ENCODE results near the gene SLC12A7. TPM values are rescaled to one million over a fixed set of nuclear protein-coding genes. Genes with fewer than 3 reads are reported as not detected.

The SLC12A7 gene
- total RNA-seq, 6 experiments from 2014 or later: 0.07 to 0.09 (median 0.09) TPM; not detected in 3

DNA sequence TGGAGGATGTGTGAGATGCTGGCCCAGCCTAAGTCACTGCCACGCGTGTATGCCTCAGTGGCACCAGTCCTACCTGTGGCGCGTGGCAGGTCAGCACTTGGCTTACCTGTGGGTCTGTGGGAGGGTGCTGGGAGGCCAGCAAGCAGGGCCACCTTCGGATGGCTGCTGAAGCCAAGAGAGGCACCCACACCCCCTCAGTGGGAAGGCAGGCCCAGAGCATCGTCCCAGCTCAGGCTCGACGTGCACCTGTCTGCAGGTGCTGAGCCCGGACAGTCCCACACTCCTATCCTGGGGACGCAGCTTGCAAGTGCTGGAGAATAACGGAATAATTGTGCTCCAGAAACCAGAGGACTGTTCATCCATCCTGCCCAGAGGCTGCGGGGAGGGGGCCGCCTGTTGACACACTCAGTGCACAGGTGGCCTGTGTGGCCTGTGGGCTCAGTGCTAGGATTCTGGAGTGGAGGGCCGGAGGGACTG lies 79.3 kb downstream of the SLC12A7 start:
- Mint-ChIP-seq H3K4me1 (ENCODE audit: low read depth) (no peaks in the 10 kb centered on the region), H3K36me3 (ENCODE audit: low read depth) (peaks cover 6% of the 10 kb centered on the region; the same call in 1 of the 2 replicates), H3K27me3 (ENCODE audit: insufficient read depth) (peaks cover 9% of the 10 kb centered on the region), H3K27ac (no peak overlapping the region), H3K4me3 (no peak overlapping the region), H3K9me3 (peaks cover 15% of the 10 kb centered on the region)
- TF ChIP-seq, protein P1, sequence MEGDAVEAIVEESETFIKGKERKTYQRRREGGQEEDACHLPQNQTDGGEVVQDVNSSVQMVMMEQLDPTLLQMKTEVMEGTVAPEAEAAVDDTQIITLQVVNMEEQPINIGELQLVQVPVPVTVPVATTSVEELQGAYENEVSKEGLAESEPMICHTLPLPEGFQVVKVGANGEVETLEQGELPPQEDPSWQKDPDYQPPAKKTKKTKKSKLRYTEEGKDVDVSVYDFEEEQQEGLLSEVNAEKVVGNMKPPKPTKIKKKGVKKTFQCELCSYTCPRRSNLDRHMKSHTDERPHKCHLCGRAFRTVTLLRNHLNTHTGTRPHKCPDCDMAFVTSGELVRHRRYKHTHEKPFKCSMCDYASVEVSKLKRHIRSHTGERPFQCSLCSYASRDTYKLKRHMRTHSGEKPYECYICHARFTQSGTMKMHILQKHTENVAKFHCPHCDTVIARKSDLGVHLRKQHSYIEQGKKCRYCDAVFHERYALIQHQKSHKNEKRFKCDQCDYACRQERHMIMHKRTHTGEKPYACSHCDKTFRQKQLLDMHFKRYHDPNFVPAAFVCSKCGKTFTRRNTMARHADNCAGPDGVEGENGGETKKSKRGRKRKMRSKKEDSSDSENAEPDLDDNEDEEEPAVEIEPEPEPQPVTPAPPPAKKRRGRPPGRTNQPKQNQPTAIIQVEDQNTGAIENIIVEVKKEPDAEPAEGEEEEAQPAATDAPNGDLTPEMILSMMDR (IDR thresholded peaks at IDR 0.05): no peak
- DNase-seq: no peak

DNA sequence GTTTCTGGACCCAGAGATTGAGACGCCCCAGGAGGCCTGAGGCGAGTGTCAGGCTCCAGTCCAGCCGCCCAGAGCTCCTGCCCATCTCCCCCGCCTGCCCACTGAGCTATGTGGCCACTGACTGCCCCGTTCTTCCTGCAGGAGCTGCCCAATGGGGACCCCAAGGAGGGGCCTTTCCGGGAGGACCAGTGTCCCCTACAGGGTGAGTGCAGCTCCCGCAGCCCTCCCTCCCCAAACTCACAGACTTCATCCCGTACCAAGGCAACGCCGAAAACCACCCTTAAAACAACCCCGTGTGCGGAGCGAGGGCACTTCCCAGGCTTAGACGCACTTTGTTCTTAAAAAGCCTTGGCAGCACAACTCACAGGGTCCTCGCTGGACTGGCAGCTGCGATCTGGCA lies 79.9 kb downstream of the SLC12A7 start:
- TF ChIP-seq, protein P1 (IDR thresholded peaks at IDR 0.05): no peak
- Mint-ChIP-seq H3K27ac (no peak overlapping the region), H3K9me3 (peaks cover 15% of the 10 kb centered on the region), H3K36me3 (ENCODE audit: low read depth) (peaks cover 6% of the 10 kb centered on the region; the same call in 1 of the 2 replicates), H3K27me3 (ENCODE audit: insufficient read depth) (peaks cover 9% of the 10 kb centered on the region), H3K4me3 (no peak overlapping the region), H3K4me1 (ENCODE audit: low read depth) (no peaks in the 10 kb centered on the region)
- no peak for DNase-seq

DNA sequence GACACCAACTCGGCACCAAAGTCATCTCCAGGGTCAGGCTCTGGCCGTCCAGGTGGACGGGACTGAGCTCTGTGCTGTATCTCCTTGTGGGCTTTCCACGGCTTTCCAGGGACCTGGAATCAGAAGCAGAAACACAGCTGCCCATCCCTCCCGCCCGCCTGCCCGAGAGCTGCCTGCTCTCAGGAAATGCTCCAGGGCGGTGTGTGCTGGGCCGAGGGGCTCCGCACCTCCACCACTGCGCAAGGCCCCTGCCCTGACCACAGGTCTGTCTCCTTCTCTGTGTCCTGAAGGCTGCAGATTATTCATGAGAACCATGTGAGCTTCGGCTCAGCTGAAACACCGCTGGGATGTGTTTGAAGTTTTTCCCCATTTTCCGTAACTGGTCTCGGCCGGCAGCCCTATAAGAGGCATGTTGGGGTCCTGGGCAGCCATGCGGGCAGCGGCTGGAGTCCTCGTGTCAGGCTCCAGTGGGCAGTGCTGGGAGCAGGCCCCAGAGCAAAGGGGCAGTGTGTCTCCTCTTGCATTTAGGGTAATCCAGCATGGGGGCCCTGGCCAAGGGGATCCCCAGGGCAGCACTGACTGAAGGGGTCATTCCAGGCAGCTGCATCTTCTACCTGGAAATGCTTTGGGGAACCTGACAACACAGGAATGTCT lies 80.4 kb downstream of the SLC12A7 start:
- peaks cover 6% of the 10 kb centered on the region; the same call in 1 of the 2 replicates for H3K36me3 Mint-ChIP-seq (ENCODE audit: low read depth)
- TF ChIP-seq, protein P1 (IDR thresholded peaks at IDR 0.05): no peak

DNA sequence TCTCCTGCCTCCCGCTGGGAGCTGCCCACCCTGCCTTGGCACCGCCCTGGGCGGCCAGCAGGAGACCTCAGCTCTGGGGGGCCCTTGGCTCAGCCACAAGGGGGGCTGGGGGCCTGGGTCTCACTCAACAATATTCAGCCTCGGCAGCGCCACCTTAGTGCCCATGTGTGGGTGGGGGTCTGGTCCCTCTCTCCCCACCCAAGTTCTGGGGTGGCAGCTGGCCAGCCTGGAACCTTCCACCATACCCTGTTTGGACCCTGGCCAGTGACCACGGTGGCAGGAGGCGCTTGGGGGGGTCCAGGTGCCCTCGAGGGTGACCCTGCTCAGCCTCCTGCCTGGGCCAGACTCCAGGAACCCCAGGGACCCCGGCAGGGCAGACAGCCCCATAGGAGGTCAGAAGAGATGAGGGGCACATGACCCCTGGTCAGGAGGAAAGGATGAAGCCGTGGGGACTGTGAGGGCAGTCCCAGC lies 81.0 kb downstream of the SLC12A7 start:
- H3K4me1 Mint-ChIP-seq (ENCODE audit: low read depth): no peaks in the 10 kb centered on the region

More for the DNA sequence above, 80.4 kb downstream of the SLC12A7 start:
- no peak for DNase-seq
- H3K27me3 Mint-ChIP-seq (ENCODE audit: insufficient read depth): peaks cover 8% of the 10 kb centered on the region
- H3K9me3 Mint-ChIP-seq: peaks cover 10% of the 10 kb centered on the region
- no peak overlapping the region for H3K27ac Mint-ChIP-seq
- no peak overlapping the region for H3K4me3 Mint-ChIP-seq
- no peaks in the 10 kb centered on the region for H3K4me1 Mint-ChIP-seq (ENCODE audit: low read depth)

DNA sequence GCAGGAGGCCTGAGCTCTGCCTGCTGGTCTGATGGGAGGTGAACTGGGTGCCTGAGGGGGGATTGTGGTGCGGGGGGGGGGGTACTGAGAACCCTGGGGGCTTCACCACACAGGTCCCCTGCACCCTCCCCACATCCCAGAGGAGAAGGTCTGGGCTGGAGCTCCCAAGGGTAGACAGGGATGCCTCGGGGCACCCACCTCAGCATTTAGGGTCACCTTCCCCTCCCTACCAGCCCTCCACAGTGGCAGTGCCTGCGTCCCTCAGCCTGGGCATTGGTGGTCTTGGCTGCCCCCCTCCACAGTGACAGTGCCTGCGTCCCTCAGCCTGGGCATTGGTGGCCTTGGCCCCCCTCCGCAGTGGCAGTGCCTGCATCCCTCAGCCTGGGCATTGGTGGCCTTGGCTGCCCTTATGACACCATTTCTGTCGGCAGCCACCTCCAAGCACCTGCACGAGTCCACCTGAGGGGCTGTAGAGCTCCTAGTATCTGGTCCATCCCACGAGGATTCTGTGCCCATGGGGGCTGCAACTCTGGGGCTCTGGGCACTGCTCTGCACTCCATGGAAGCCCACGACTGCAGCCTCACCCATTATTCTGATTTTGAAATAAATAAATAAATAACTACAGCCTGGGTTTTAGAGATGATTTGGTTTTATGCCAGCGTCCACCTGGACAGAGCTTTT lies 81.8 kb downstream of the SLC12A7 start:
- H3K27ac Mint-ChIP-seq: no peak overlapping the region
- no peak overlapping the region for H3K4me3 Mint-ChIP-seq
- peaks cover 8% of the 10 kb centered on the region for H3K9me3 Mint-ChIP-seq
- H3K4me1 Mint-ChIP-seq (ENCODE audit: low read depth): no peaks in the 10 kb centered on the region
- H3K27me3 Mint-ChIP-seq (ENCODE audit: insufficient read depth): peaks cover 8% of the 10 kb centered on the region
- TF ChIP-seq, protein P1 (IDR thresholded peaks at IDR 0.05): no peak
- peaks cover 4% of the 10 kb centered on the region; the same call in 1 of the 2 replicates for H3K36me3 Mint-ChIP-seq (ENCODE audit: low read depth)
- no peak for DNase-seq

More for the DNA sequence above, 81.0 kb downstream of the SLC12A7 start:
- H3K9me3 Mint-ChIP-seq: peaks cover 10% of the 10 kb centered on the region
- peaks cover 6% of the 10 kb centered on the region; the same call in 1 of the 2 replicates for H3K36me3 Mint-ChIP-seq (ENCODE audit: low read depth)
- TF ChIP-seq, protein P1 (IDR thresholded peaks at IDR 0.05): no peak
- DNase-seq: no peak
- no peak overlapping the region for H3K4me3 Mint-ChIP-seq
- no peak overlapping the region for H3K27ac Mint-ChIP-seq
- peaks cover 8% of the 10 kb centered on the region for H3K27me3 Mint-ChIP-seq (ENCODE audit: insufficient read depth)

Measured in HFFc6 (cell line).